Neural progenitor cell (in vitro differentiated cells): ENCODE data around the gene UNC5B. TPM values are rescaled to one million over a fixed set of nuclear protein-coding genes. Genes with fewer than 3 reads are reported as not detected.

Source experiments
- DNase-seq: peaks from one replicate; pipeline ENCODE4 v3.0.0-alpha.2; 2016; ENCODE audit warnings: low spot score
- H2AFZ ChIP-seq: fragments of 200-600 bp; sonication (generic); replicated peaks from 2 replicates; pipeline ENCODE4 v1.6.1; 2016; ENCODE audit warnings: antibody characterized with exemption
- H3F3A ChIP-seq: fragments of 200-600 bp; sonication (generic); 2 replicates; pipeline ENCODE4 v1.6.1; 2016; ENCODE audit warnings: antibody characterized with exemption, low read depth
- H3K27ac ChIP-seq: fragments of 200-600 bp; sonication (generic); 2 replicates; pipeline ENCODE4 v1.5.1; 2016; ENCODE audit warnings: mild to moderate bottlenecking
- H3K27me3 ChIP-seq: fragments of 200-600 bp; sonication (generic); 2 replicates; pipeline ENCODE4 v1.6.1; 2016; ENCODE audit warnings: mild to moderate bottlenecking, moderate library complexity
- H3K36me3 ChIP-seq: fragments of 200-600 bp; sonication (generic); 2 replicates; pipeline ENCODE4 v1.5.1; 2016
- H3K4me1 ChIP-seq: fragments of 200-600 bp; sonication (generic); 2 replicates; pipeline ENCODE4 v1.6.1; 2016; ENCODE audit warnings: mixed run types
- H3K4me2 ChIP-seq: fragments of 200-600 bp; sonication (generic); 2 replicates; pipeline ENCODE4 v1.6.1; 2016
- H3K4me3 ChIP-seq: fragments of 200-600 bp; sonication (generic); 2 replicates; pipeline ENCODE4 v1.5.1; 2016
- H3K79me2 ChIP-seq: fragments of 200-600 bp; sonication (generic); 2 replicates; pipeline ENCODE4 v1.6.1; 2016; ENCODE audit warnings: low read depth
- H3K9ac ChIP-seq: fragments of 200-600 bp; sonication (generic); 2 replicates; pipeline ENCODE4 v1.6.1; 2016
- H3K9me3 ChIP-seq: fragments of 200-600 bp; sonication (generic); 2 replicates; pipeline ENCODE4 v1.5.1; 2016; ENCODE audit warnings: low read depth
- H4K20me1 ChIP-seq: fragments of 200-600 bp; sonication (generic); 2 replicates; pipeline ENCODE4 v1.6.1; 2016; ENCODE audit warnings: low read depth
- H3K27ac Mint-ChIP-seq: 3 replicates; pipeline ENCODE4 v1.8.0; 2021; ENCODE audit warnings: mixed read lengths
- H3K27me3 Mint-ChIP-seq: 2 replicates; pipeline ENCODE4 v1.8.0; 2022; ENCODE audit warnings: low read depth, mild to moderate bottlenecking, inconsistent platforms, moderate library complexity, mixed read lengths; ENCODE audit not compliant: insufficient read depth
- H3K36me3 Mint-ChIP-seq: 3 replicates; pipeline ENCODE4 v1.8.0; 2021; ENCODE audit warnings: mixed read lengths
- H3K4me1 Mint-ChIP-seq: 3 replicates; pipeline ENCODE4 v1.8.0; 2021; ENCODE audit warnings: mixed read lengths
- H3K4me3 Mint-ChIP-seq: 3 replicates; pipeline ENCODE4 v1.8.0; 2021; ENCODE audit warnings: mild to moderate bottlenecking, moderate library complexity, mixed read lengths
- H3K9me3 Mint-ChIP-seq: 3 replicates; pipeline ENCODE4 v1.8.0; 2020; ENCODE audit warnings: mixed read lengths
- CTCF ChIP-seq: fragments of 200-600 bp; sonication (generic); IDR thresholded peaks from 2 replicates; pipeline ENCODE4 v1.5.1; 2017; ENCODE audit warnings: antibody characterized with exemption, mild to moderate bottlenecking
- EZH2 ChIP-seq: fragments of 200-600 bp; sonication (generic); IDR thresholded peaks from 2 replicates; pipeline ENCODE4 v1.6.1; 2017; ENCODE audit warnings: antibody characterized with exemption, mild to moderate bottlenecking, moderate library complexity
- EZH2phosphoT487 ChIP-seq: fragments of 200-600 bp; sonication (generic); IDR thresholded peaks from 2 replicates; pipeline ENCODE4 v1.6.1; 2017; ENCODE audit warnings: antibody characterized with exemption
- total RNA-seq: library from RNA; depleted of rRNA; stranded (reverse); fragments of >200 nt; gene quantifications from 2 replicates; pipeline ENCODE4 v1.2.3, GENCODE V29; 2015; ENCODE audit warnings: low replicate concordance

The UNC5B gene
- total RNA-seq, 1 donor from 2014 or later = 3.3 TPM

GRCh38 chr10:71334221-71334791 lies 121.9 kb downstream of the UNC5B start:
- Histone ChIP-seq H3K9me3 (no peaks in the 10 kb centered on the region), H3K27ac (no peak overlapping the region), H3K27me3 (no peaks in the 10 kb centered on the region), H3F3A (no peaks in the 10 kb centered on the region), H3K36me3 (no peaks in the 10 kb centered on the region), H3K9ac (no peak overlapping the region), H3K4me2 (no peak overlapping the region), H3K4me3 (no peak overlapping the region), H3K4me1 (peaks cover 14% of the 10 kb centered on the region), H2AFZ (no peak overlapping the region), H4K20me1 (peaks cover 28% of the 10 kb centered on the region), H3K79me2 (no peaks in the 10 kb centered on the region)
- TF ChIP-seq CTCF (no peak), EZH2 (no peak), EZH2phosphoT487 (no peak)
- Mint-ChIP-seq H3K36me3 (peaks cover 2% of the 10 kb centered on the region), H3K27me3 (peaks cover 5% of the 10 kb centered on the region), H3K27ac (peak overlapping the region; percentile 66), H3K9me3 (no peaks in the 10 kb centered on the region), H3K4me1 (peaks cover 45% of the 10 kb centered on the region), H3K4me3 (no peak overlapping the region)
- no peak for DNase-seq

GRCh38 chr10:71335173-71335708 lies 122.9 kb downstream of the UNC5B start:
- DNase-seq = no peak
- Histone ChIP-seq H4K20me1 (peaks cover 28% of the 10 kb centered on the region), H3K4me3 (no peak overlapping the region), H3K9me3 (no peaks in the 10 kb centered on the region), H2AFZ (no peak overlapping the region), H3K27ac (no peak overlapping the region), H3K9ac (no peak overlapping the region), H3K27me3 (no peaks in the 10 kb centered on the region), H3K4me1 (peaks cover 14% of the 10 kb centered on the region), H3F3A (no peaks in the 10 kb centered on the region), H3K36me3 (no peaks in the 10 kb centered on the region), H3K79me2 (no peaks in the 10 kb centered on the region), H3K4me2 (no peak overlapping the region)
- Mint-ChIP-seq H3K9me3 (no peaks in the 10 kb centered on the region), H3K4me1 (peaks cover 47% of the 10 kb centered on the region), H3K4me3 (no peak overlapping the region), H3K27me3 (peaks cover 5% of the 10 kb centered on the region), H3K27ac (peak overlapping the region; percentile 50), H3K36me3 (peaks cover 2% of the 10 kb centered on the region)
- TF ChIP-seq EZH2phosphoT487 (no peak), CTCF (no peak), EZH2 (no peak)

GRCh38 chr10:71336632-71337031 lies 124.3 kb downstream of the UNC5B start:
- H3K36me3 ChIP-seq = no peaks in the 10 kb centered on the region
- no peak overlapping the region for H3K4me2 ChIP-seq
- peaks cover 52% of the 10 kb centered on the region for H3K4me1 Mint-ChIP-seq
- no peaks in the 10 kb centered on the region for H3F3A ChIP-seq
- H3K9me3 Mint-ChIP-seq = no peaks in the 10 kb centered on the region
- no peak overlapping the region for H3K4me3 Mint-ChIP-seq
- DNase-seq = no peak
- H3K4me1 ChIP-seq = peaks cover 14% of the 10 kb centered on the region
- no peaks in the 10 kb centered on the region for H3K79me2 ChIP-seq
- H3K9ac ChIP-seq = no peak overlapping the region
- no peak overlapping the region for H2AFZ ChIP-seq
- H3K9me3 ChIP-seq = no peaks in the 10 kb centered on the region
- H3K27ac ChIP-seq = no peak overlapping the region
- no peaks in the 10 kb centered on the region for H3K27me3 ChIP-seq
- peaks cover 5% of the 10 kb centered on the region for H3K27me3 Mint-ChIP-seq
- no peak for TF ChIP-seq EZH2
- no peak overlapping the region for H3K4me3 ChIP-seq
- peaks cover 2% of the 10 kb centered on the region for H3K36me3 Mint-ChIP-seq
- peaks cover 28% of the 10 kb centered on the region for H4K20me1 ChIP-seq
- peak overlapping the region; percentile 23 for H3K27ac Mint-ChIP-seq

- H4K20me1 ChIP-seq = peaks cover 28% of the 10 kb centered on the region
- H3K4me1 ChIP-seq = peaks cover 14% of the 10 kb centered on the region
- no peak overlapping the region for H3K27ac ChIP-seq
- no peaks in the 10 kb centered on the region for H3K27me3 ChIP-seq
- no peaks in the 10 kb centered on the region for H3K9me3 Mint-ChIP-seq
- no peak overlapping the region for H3K4me2 ChIP-seq
- peaks cover 58% of the 10 kb centered on the region for H3K4me1 Mint-ChIP-seq
- H3K9ac ChIP-seq = no peak overlapping the region
- H3K36me3 Mint-ChIP-seq = peaks cover 2% of the 10 kb centered on the region
- no peaks in the 10 kb centered on the region for H3K79me2 ChIP-seq
- no peaks in the 10 kb centered on the region for H3F3A ChIP-seq
- no peaks in the 10 kb centered on the region for H3K36me3 ChIP-seq
- no peak overlapping the region for H3K4me3 Mint-ChIP-seq
- TF ChIP-seq EZH2phosphoT487 (no peak), EZH2 (no peak), CTCF (no peak)
- H3K4me3 ChIP-seq = no peak overlapping the region
- H3K27me3 Mint-ChIP-seq = peaks cover 5% of the 10 kb centered on the region
- H3K27ac Mint-ChIP-seq = no peak overlapping the region
- no peak for DNase-seq
- H2AFZ ChIP-seq = no peak overlapping the region
- H3K9me3 ChIP-seq = no peaks in the 10 kb centered on the region
Observed at GRCh38 chr10:71337219-71337701, 124.9 kb downstream of the UNC5B start.
